LNCaP clone FGC (cell line): ENCODE measurements around the gene SYCP1.

Source experiments
- DNase-seq: peaks from one replicate; pipeline ENCODE4 v3.0.0-alpha.2; 2011; ENCODE audit warnings: low read depth
- H3K4me3 ChIP-seq: 2 replicates; pipeline ENCODE4 v1.5.1; 2011; ENCODE audit warnings: mild to moderate bottlenecking, low read depth, low read length, control low read depth
- CTCF ChIP-seq: IDR thresholded peaks from 2 replicates; pipeline ENCODE4 v1.5.1; 2012; ENCODE audit warnings: mild to moderate bottlenecking; ENCODE audit not compliant: control insufficient read depth, insufficient read depth; ENCODE audit errors: extremely low read depth

Gene SYCP1

GRCh38 chr1:114831276-114831994, 23.2 kb upstream of the SYCP1 start:
- no peak for DNase-seq
- H3K4me3 ChIP-seq, result no peak overlapping the region
- TF ChIP-seq CTCF, result no peak

- no peak overlapping the region for H3K4me3 ChIP-seq
- TF ChIP-seq CTCF, result no peak
- DNase-seq, result no peak
Observed at GRCh38 chr1:114832057-114832456, 22.6 kb upstream of the SYCP1 start.

- no peak for TF ChIP-seq CTCF
- DNase-seq, result no peak
- no peak overlapping the region for H3K4me3 ChIP-seq
Observed at GRCh38 chr1:114833421-114833820, 21.2 kb upstream of the SYCP1 start.

GRCh38 chr1:114844270-114844669, 10.4 kb upstream of the SYCP1 start:
- no peak for DNase-seq
- no peak overlapping the region for H3K4me3 ChIP-seq
- no peak for TF ChIP-seq CTCF

GRCh38 chr1:114853584-114853983, 1.1 kb upstream of the SYCP1 start:
- no peak for DNase-seq
- no peak overlapping the region for H3K4me3 ChIP-seq
- TF ChIP-seq CTCF, result no peak

GRCh38 chr1:114861384-114861783, 6.7 kb downstream of the SYCP1 start:
- no peak for TF ChIP-seq CTCF
- DNase-seq, result no peak
- no peak overlapping the region for H3K4me3 ChIP-seq

- H3K4me3 ChIP-seq, result no peak overlapping the region
- no peak for DNase-seq
- TF ChIP-seq CTCF, result no peak
Observed at GRCh38 chr1:114892194-114892918, 37.7 kb downstream of the SYCP1 start.
